ENCODE measurements around the gene ADCK2. TPM values are rescaled to one million over a fixed set of nuclear protein-coding genes. Genes with fewer than 3 reads are reported as not detected.
"Not testable (repeated sequence)": the region's sequence is repeated elsewhere in the genome, so short reads cannot be mapped to it uniquely, and the experiment has no call there.

The ADCK2 gene
- total and polyA plus RNA-seq, 2 donors: 10.4 to 17.8 TPM

DNA sequence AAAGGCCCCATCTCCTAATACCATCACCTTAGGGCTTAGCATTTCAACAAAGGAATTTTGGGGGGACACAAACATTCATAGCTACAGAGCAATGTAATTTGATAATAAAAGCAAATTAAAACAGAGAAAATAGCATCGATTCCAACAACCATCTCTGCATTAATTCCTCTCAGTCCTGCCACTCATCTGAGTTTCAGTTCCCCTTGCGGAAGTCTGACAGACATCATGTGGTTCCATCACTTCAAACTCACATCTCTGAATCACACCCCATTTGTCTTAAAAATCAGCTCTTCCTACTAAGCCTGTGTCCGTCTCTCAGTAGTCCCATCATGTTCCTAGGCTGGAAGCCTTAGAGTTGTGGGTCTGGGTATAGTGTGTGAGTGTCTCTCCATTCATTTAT, 3.6 kb downstream of the ADCK2 start:
- no peaks in the 10 kb centered on the region for H3K27me3 ChIP-seq (ENCODE audit: control insufficient read depth in 2 of 2, insufficient read depth in 1 of 2, low read length in 1 of 2)
- WGBS: 79% methylated on average over 3 of the region's 3 CpGs

GRCh38 chr7:140676956-140677355, 4.2 kb downstream of the ADCK2 start:
- not testable (repeated sequence) for H3K27me3 ChIP-seq (ENCODE audit: control insufficient read depth in 2 of 2, insufficient read depth in 1 of 2, low read length in 1 of 2); H3K4me3 ChIP-seq (ENCODE audit: low read length in 2 of 2); DNase-seq (ENCODE audit: low read depth in 6 of 9, low spot score in 9 of 9); H3K27ac ChIP-seq (ENCODE audit: low read depth in 1 of 2, low read length in 1 of 2); H3K9me3 ChIP-seq (ENCODE audit: control insufficient read depth in 2 of 2, insufficient read depth in 1 of 2, low read length in 1 of 2)
- peaks cover 7 to 22% of the 10 kb centered on the region in 2 donors for H3K4me1 ChIP-seq (ENCODE audit: control insufficient read depth in 2 of 2, insufficient read depth in 2 of 2, low read length in 2 of 2)
- peaks cover 23 to 33% of the 10 kb centered on the region in 2 donors for H3K36me3 ChIP-seq (ENCODE audit: control insufficient read depth in 2 of 2, insufficient read depth in 2 of 2, low read length in 1 of 2)
- 94% methylated on average over 11 of the region's 11 CpGs for WGBS

More for the DNA sequence above, 3.6 kb downstream of the ADCK2 start:
- peaks cover 20 to 28% of the 10 kb centered on the region in 2 donors for H3K36me3 ChIP-seq (ENCODE audit: control insufficient read depth in 2 of 2, insufficient read depth in 2 of 2, low read length in 1 of 2)
- no peak for DNase-seq (ENCODE audit: low read depth in 6 of 9, low spot score in 9 of 9)
- H3K4me3 ChIP-seq (ENCODE audit: low read length in 2 of 2): no peak overlapping the region
- H3K9me3 ChIP-seq (ENCODE audit: control insufficient read depth in 2 of 2, insufficient read depth in 1 of 2, low read length in 1 of 2): no peaks in the 10 kb centered on the region
- H3K4me1 ChIP-seq (ENCODE audit: control insufficient read depth in 2 of 2, insufficient read depth in 2 of 2, low read length in 2 of 2): peaks cover 7 to 22% of the 10 kb centered on the region in 2 donors
- no peak overlapping the region for H3K27ac ChIP-seq (ENCODE audit: low read depth in 1 of 2, low read length in 1 of 2)

DNA sequence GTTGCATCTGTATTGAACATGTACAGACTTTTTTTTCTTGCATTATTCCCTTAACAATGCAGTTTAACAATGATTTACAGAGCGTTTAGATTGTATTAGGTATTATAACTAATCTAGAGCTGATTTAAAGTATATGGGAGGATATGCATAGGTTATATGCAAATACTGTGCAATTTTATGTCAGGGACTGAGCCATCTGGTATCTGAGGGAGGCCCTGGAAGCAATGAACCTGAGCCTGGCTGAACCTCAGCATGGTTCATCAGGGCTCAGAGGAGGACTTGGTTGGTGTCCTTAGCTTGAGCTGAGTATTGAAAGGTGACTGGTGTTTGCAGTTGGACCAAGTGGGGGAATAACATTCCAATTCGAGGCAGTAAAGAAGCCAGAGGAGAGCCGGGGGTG, 4.8 kb downstream of the ADCK2 start:
- WGBS: 98% methylated on average over 3 of the region's 3 CpGs
- Histone ChIP-seq H3K9me3 (ENCODE audit: control insufficient read depth in 2 of 2, insufficient read depth in 1 of 2, low read length in 1 of 2) (no peaks in the 10 kb centered on the region), H3K4me3 (ENCODE audit: low read length in 2 of 2) (no peak overlapping the region), H3K36me3 (ENCODE audit: control insufficient read depth in 2 of 2, insufficient read depth in 2 of 2, low read length in 1 of 2) (peaks cover 26 to 35% of the 10 kb centered on the region in 2 donors), H3K27ac (ENCODE audit: low read depth in 1 of 2, low read length in 1 of 2) (no peak overlapping the region), H3K4me1 (ENCODE audit: control insufficient read depth in 2 of 2, insufficient read depth in 2 of 2, low read length in 2 of 2) (peaks cover 7 to 17% of the 10 kb centered on the region in 2 donors), H3K27me3 (ENCODE audit: control insufficient read depth in 2 of 2, insufficient read depth in 1 of 2, low read length in 1 of 2) (no peaks in the 10 kb centered on the region)
- DNase-seq (ENCODE audit: low read depth in 6 of 9, low spot score in 9 of 9): no peak

DNA sequence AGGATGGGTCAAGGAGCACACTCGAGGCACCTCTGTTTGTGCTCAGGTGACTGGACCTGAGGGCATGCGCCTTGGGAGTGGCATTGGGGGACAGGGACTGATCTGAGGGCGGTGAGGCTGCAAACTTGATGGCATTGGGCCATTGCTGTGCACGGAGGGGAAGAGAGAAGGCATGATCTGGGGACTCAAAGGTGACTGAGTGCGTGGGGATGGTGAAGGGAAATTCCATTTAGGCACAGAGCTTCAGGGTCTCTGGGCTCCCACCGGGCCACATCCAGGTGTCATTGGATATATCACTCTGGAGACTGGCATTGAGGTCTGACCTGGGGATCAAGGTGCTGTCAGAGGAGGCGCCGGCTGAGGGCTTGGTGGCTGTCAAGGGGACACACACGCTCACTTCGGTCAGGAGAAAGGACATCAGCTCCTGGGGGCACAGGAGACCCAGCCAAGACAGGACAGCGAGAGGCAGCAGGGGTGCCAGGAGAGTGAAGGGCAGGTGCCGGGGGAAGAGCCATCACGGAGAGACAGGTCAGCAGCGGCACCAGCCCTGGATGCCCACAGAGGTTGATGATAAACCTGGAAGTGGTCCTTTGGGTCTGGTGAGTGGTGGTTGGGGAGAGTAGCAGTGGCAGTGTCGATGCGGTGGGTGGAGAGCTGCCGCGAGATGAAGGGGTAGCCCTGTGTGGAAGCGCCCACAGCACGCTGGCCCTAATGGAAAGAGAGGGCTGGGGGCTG, 5.5 kb downstream of the ADCK2 start:
- H3K27ac ChIP-seq (ENCODE audit: low read depth in 1 of 2, low read length in 1 of 2): no peak overlapping the region
- H3K4me1 ChIP-seq (ENCODE audit: control insufficient read depth in 2 of 2, insufficient read depth in 2 of 2, low read length in 2 of 2): peaks cover 7 to 16% of the 10 kb centered on the region in 2 donors
- DNase-seq (ENCODE audit: low read depth in 6 of 9, low spot score in 9 of 9): no peak
- no peaks in the 10 kb centered on the region for H3K27me3 ChIP-seq (ENCODE audit: control insufficient read depth in 2 of 2, insufficient read depth in 1 of 2, low read length in 1 of 2)
- peaks cover 28 to 35% of the 10 kb centered on the region in 2 donors for H3K36me3 ChIP-seq (ENCODE audit: control insufficient read depth in 2 of 2, insufficient read depth in 2 of 2, low read length in 1 of 2)
- 98% methylated on average over 20 of the region's 20 CpGs for WGBS
- no peak overlapping the region for H3K4me3 ChIP-seq (ENCODE audit: low read length in 2 of 2)
- no peaks in the 10 kb centered on the region for H3K9me3 ChIP-seq (ENCODE audit: control insufficient read depth in 2 of 2, insufficient read depth in 1 of 2, low read length in 1 of 2)

DNA sequence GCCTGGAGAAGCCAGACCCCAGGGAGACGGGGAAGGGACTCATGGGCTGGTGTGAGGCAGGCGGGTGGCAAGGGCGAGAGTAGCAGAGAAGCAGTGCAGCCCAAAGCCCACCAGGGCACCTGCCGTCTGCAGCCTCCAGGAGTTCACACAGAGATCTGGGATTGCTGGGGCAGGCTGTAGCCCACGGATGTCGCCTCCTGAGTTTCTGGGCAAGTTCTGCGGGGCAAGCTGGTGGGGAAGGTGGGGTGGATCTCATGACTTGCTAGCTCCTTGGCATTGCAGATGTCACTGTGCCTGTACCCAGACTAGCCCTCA, 6.0 kb downstream of the ADCK2 start:
- 97% methylated on average over 7 of the region's 7 CpGs for WGBS
- Histone ChIP-seq H3K36me3 (ENCODE audit: control insufficient read depth in 2 of 2, insufficient read depth in 2 of 2, low read length in 1 of 2) (peaks cover 33 to 36% of the 10 kb centered on the region in 2 donors), H3K4me3 (ENCODE audit: low read length in 2 of 2) (no peak overlapping the region), H3K27me3 (ENCODE audit: control insufficient read depth in 2 of 2, insufficient read depth in 1 of 2, low read length in 1 of 2) (no peaks in the 10 kb centered on the region), H3K9me3 (ENCODE audit: control insufficient read depth in 2 of 2, insufficient read depth in 1 of 2, low read length in 1 of 2) (no peaks in the 10 kb centered on the region), H3K27ac (ENCODE audit: low read depth in 1 of 2, low read length in 1 of 2) (no peak overlapping the region), H3K4me1 (ENCODE audit: control insufficient read depth in 2 of 2, insufficient read depth in 2 of 2, low read length in 2 of 2) (peaks cover 2 to 12% of the 10 kb centered on the region in 2 donors)
- DNase-seq (ENCODE audit: low read depth in 6 of 9, low spot score in 9 of 9): no peak

GRCh38 chr7:140679186-140679585, 6.4 kb downstream of the ADCK2 start:
- Histone ChIP-seq H3K4me3 (ENCODE audit: low read length in 2 of 2) (no peak overlapping the region), H3K27me3 (ENCODE audit: control insufficient read depth in 2 of 2, insufficient read depth in 1 of 2, low read length in 1 of 2) (no peaks in the 10 kb centered on the region), H3K36me3 (ENCODE audit: control insufficient read depth in 2 of 2, insufficient read depth in 2 of 2, low read length in 1 of 2) (peaks cover 35 to 40% of the 10 kb centered on the region in 2 donors), H3K27ac (ENCODE audit: low read depth in 1 of 2, low read length in 1 of 2) (no peak overlapping the region), H3K4me1 (ENCODE audit: control insufficient read depth in 2 of 2, insufficient read depth in 2 of 2, low read length in 2 of 2) (peaks cover 0 to 8% of the 10 kb centered on the region in 2 donors), H3K9me3 (ENCODE audit: control insufficient read depth in 2 of 2, insufficient read depth in 1 of 2, low read length in 1 of 2) (no peaks in the 10 kb centered on the region)
- WGBS: 97% methylated on average over 9 of the region's 9 CpGs
- DNase-seq (ENCODE audit: low read depth in 6 of 9, low spot score in 9 of 9): no peak

DNA sequence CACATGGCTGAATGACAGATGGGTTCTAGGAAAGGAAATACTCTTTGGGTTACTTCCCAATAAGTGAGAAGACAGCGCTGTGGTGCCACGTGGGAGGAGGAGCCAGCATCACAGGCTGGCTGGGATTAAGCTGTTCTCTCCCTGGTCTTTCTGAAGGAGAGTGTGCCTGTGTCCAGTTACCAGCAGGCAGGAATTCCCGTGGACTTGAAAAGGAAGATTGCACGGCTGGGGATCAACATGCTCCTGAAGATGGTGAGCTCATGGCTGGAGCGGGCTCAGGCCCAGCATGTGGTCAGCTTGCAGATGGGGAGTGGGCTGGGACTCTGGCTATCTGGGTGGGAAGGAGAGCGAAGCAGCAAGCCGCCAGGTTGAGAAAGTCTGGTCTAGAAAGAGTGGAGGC, 8.1 kb downstream of the ADCK2 start:
- no peak overlapping the region for H3K4me3 ChIP-seq (ENCODE audit: low read length in 2 of 2)
- peaks cover 41 to 51% of the 10 kb centered on the region in 2 donors for H3K36me3 ChIP-seq (ENCODE audit: control insufficient read depth in 2 of 2, insufficient read depth in 2 of 2, low read length in 1 of 2)
- H3K27ac ChIP-seq (ENCODE audit: low read depth in 1 of 2, low read length in 1 of 2): no peak overlapping the region
- 95% methylated on average over 7 of the region's 7 CpGs for WGBS
- H3K27me3 ChIP-seq (ENCODE audit: control insufficient read depth in 2 of 2, insufficient read depth in 1 of 2, low read length in 1 of 2): no peaks in the 10 kb centered on the region
- no peaks in the 10 kb centered on the region for H3K9me3 ChIP-seq (ENCODE audit: control insufficient read depth in 2 of 2, insufficient read depth in 1 of 2, low read length in 1 of 2)
- no peak for DNase-seq (ENCODE audit: low read depth in 6 of 9, low spot score in 9 of 9)
- H3K4me1 ChIP-seq (ENCODE audit: control insufficient read depth in 2 of 2, insufficient read depth in 2 of 2, low read length in 2 of 2): no peaks in the 10 kb centered on the region

GRCh38 chr7:140681766-140682165, 9.0 kb downstream of the ADCK2 start:
- no peak overlapping the region for H3K27ac ChIP-seq (ENCODE audit: low read depth in 1 of 2, low read length in 1 of 2)
- H3K4me3 ChIP-seq (ENCODE audit: low read length in 2 of 2): no peak overlapping the region
- no peaks in the 10 kb centered on the region for H3K27me3 ChIP-seq (ENCODE audit: control insufficient read depth in 2 of 2, insufficient read depth in 1 of 2, low read length in 1 of 2)
- peaks cover 38 to 52% of the 10 kb centered on the region in 2 donors for H3K36me3 ChIP-seq (ENCODE audit: control insufficient read depth in 2 of 2, insufficient read depth in 2 of 2, low read length in 1 of 2)
- no peaks in the 10 kb centered on the region for H3K4me1 ChIP-seq (ENCODE audit: control insufficient read depth in 2 of 2, insufficient read depth in 2 of 2, low read length in 2 of 2)
- no peak for DNase-seq (ENCODE audit: low read depth in 6 of 9, low spot score in 9 of 9)
- H3K9me3 ChIP-seq (ENCODE audit: control insufficient read depth in 2 of 2, insufficient read depth in 1 of 2, low read length in 1 of 2): no peaks in the 10 kb centered on the region
- 98% methylated on average over 3 of the region's 3 CpGs for WGBS

DNA sequence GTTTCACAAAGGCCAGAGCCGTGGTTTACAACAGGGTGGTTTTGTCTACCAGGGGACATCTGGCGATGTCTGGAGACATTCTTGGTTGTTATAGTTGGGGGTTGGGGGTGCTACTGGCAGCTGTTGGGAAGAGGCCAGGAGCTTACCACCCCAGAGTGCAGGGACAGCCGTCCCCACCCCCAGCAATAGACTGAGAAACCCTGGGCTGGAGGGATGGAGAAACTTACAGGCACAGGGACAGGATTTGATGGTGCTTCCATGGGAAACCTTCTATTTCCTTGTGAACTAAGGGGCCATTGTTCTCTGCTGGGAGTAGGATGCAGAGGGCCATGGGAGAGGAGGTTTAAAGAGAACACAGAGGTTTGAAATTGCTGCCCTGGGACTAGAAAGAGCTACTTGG, 10.9 kb downstream of the ADCK2 start:
- Histone ChIP-seq H3K4me1 (ENCODE audit: control insufficient read depth in 2 of 2, insufficient read depth in 2 of 2, low read length in 2 of 2) (no peaks in the 10 kb centered on the region), H3K4me3 (ENCODE audit: low read length in 2 of 2) (no peak overlapping the region), H3K9me3 (ENCODE audit: control insufficient read depth in 2 of 2, insufficient read depth in 1 of 2, low read length in 1 of 2) (no peaks in the 10 kb centered on the region), H3K36me3 (ENCODE audit: control insufficient read depth in 2 of 2, insufficient read depth in 2 of 2, low read length in 1 of 2) (peaks cover 43 to 60% of the 10 kb centered on the region in 2 donors), H3K27ac (ENCODE audit: low read depth in 1 of 2, low read length in 1 of 2) (no peak overlapping the region), H3K27me3 (ENCODE audit: control insufficient read depth in 2 of 2, insufficient read depth in 1 of 2, low read length in 1 of 2) (no peaks in the 10 kb centered on the region)
- no peak for DNase-seq (ENCODE audit: low read depth in 6 of 9, low spot score in 9 of 9)
- WGBS: 96% methylated on average over 3 of the region's 3 CpGs

Data from thymus (tissue), 11 donors.